Stomach (tissue), 9 donors: Measurements from ENCODE around the gene MAP10. TPM values are rescaled to one million over a fixed set of nuclear protein-coding genes. Genes with fewer than 3 reads are reported as not detected.

Experiments
- DNase-seq, 2 donors: peaks; one replicate each; pipeline versions ENCODE4 v3.0.0 to v3.0.0-alpha.2; 2013 to 2019
- H3K27ac ChIP-seq, 5 donors: fragments of 200-600 bp in 4 of 5; sonication (generic) in 4 of 5; one replicate each; pipeline ENCODE4 v1.5.1; 2013 to 2019; ENCODE audit warnings: mild to moderate bottlenecking in 1 of 5, moderate library complexity in 1 of 5
- H3K27me3 ChIP-seq, 3 donors: fragments of 200-600 bp; sonication (generic); one replicate each; pipeline ENCODE4 v1.5.1; 2017 to 2019; ENCODE audit warnings: mixed run types in 1 of 3
- H3K36me3 ChIP-seq, 4 donors: fragments of 200-600 bp; sonication (generic); 1 replicate in 3 of 4; 2 replicates in 1 of 4; pipeline ENCODE4 v1.5.1; 2016 to 2019
- H3K4me1 ChIP-seq, 4 donors: fragments of 200-600 bp; sonication (generic); one replicate each; pipeline ENCODE4 v1.5.1; 2016 to 2019
- H3K4me3 ChIP-seq, 4 donors: fragments of 200-600 bp; sonication (generic) in 3 of 4; one replicate each; pipeline ENCODE4 v1.5.1; 2016 to 2019; ENCODE audit warnings: mild to moderate bottlenecking in 1 of 4
- H3K9me3 ChIP-seq, 4 donors: fragments of 200-600 bp; sonication (generic); one replicate each; pipeline ENCODE4 v1.5.1; 2016 to 2019
- CTCF ChIP-seq, 7 experiments: fragments of 450-650 bp in 4 of 7; fragments of 200-600 bp in 3 of 7; sonication (generic) in 3 of 7; IDR thresholded peaks; one replicate each; pipeline ENCODE4 v1.5.1; 2016 to 2019; ENCODE audit warnings: antibody characterized with exemption in 7 of 7, control low read depth in 2 of 7, mild to moderate bottlenecking in 1 of 7
- EP300 ChIP-seq: sonication (generic); formaldehyde crosslinking; IDR thresholded peaks from one replicate; pipeline ENCODE4 v1.6.1; 2017; ENCODE audit warnings: antibody characterized with exemption
- POLR2A ChIP-seq, 4 donors: fragments of 450-650 bp; IDR thresholded peaks; one replicate each; pipeline ENCODE4 v1.6.1; 2016; ENCODE audit warnings: antibody characterized with exemption in 4 of 4, control low read depth in 2 of 4, mild to moderate bottlenecking in 1 of 4, moderate library complexity in 1 of 4
- POLR2AphosphoS5 ChIP-seq, 3 donors: sonication (generic); formaldehyde crosslinking; IDR thresholded peaks; one replicate each; pipeline ENCODE4 v1.6.1; 2016; ENCODE audit warnings: antibody characterized with exemption in 3 of 3
- WGBS, 5 donors: extraction: QIAGEN DNeasy Blood & Tissue Kit in 3 of 5; methylation state at CpG; one replicate each; pipeline versions ENCODE4 v1.1.5 to v1.1.7; 2013 to 2018; 5-methylcytosine and 5-hydroxymethylcytosine counted together
- intact Hi-C: fragments of 100-400 bp; cut with DNase I; formaldehyde crosslinking; loops from one replicate; pipeline ENCODE4 v1.15.1; 2023; ENCODE audit warnings: low total_unique reads
- polyA plus RNA-seq, 3 donors: library from polyadenylated mRNA; stranded (reverse); fragments of 200-250 nt; gene quantifications; one replicate each; pipeline ENCODE4 v1.2.3, GENCODE V29; 2013
- total RNA-seq, 5 donors: library from RNA; depleted of rRNA; stranded (reverse); fragments of >200 nt; gene quantifications; one replicate each; pipeline versions ENCODE4 v1.1.0 to v1.2.3, GENCODE V29; 2014 to 2016
- donor health status: healthy with polysubstance abuse.
- donor health status: Bipolar disorder and iron deficiency.
- donor health status: healthy.

The MAP10 gene
- total and polyA plus RNA-seq, 8 donors, result 0.45 to 1.6 (median 1.4) TPM; not detected in 1

GRCh38 chr1:232792949-232793348, 12.3 kb upstream of the MAP10 start:
- intact Hi-C loops, result no loop called here
- Histone ChIP-seq H3K27me3 (no peaks in the 10 kb centered on the region), H3K36me3 (no peaks in the 10 kb centered on the region), H3K27ac (no peak overlapping the region), H3K4me1 (peaks cover 0 to 15% (median 0%) of the 10 kb centered on the region in 4 donors), H3K4me3 (no peak overlapping the region), H3K9me3 (no peaks in the 10 kb centered on the region)
- DNase-seq, result no peak
- no peak for TF ChIP-seq POLR2A (IDR thresholded peaks at IDR 0.05)
- no peak for TF ChIP-seq EP300
- TF ChIP-seq POLR2AphosphoS5 (IDR thresholded peaks at IDR 0.05), result no peak
- no peak for TF ChIP-seq CTCF (IDR thresholded peaks at IDR 0.05)

- Histone ChIP-seq H3K27me3 (no peaks in the 10 kb centered on the region), H3K4me3 (no peak overlapping the region), H3K9me3 (no peaks in the 10 kb centered on the region), H3K4me1 (peaks cover 0 to 16% (median 0%) of the 10 kb centered on the region in 4 donors), H3K27ac (no peak overlapping the region), H3K36me3 (no peaks in the 10 kb centered on the region)
- TF ChIP-seq POLR2AphosphoS5 (IDR thresholded peaks at IDR 0.05), result no peak
- TF ChIP-seq POLR2A (IDR thresholded peaks at IDR 0.05), result no peak
- TF ChIP-seq EP300, result no peak
- peak in 1 of 2 donors; percentile 48 for DNase-seq
- WGBS, 5 donors, result 34 to 51% (median 47%) methylated on average over 3 of the region's 3 CpGs
- intact Hi-C loops, result no loop called here
Observed at GRCh38 chr1:232793944-232794343, 11.3 kb upstream of the MAP10 start.

- Histone ChIP-seq H3K4me3 (no peak overlapping the region), H3K27me3 (no peaks in the 10 kb centered on the region), H3K9me3 (no peaks in the 10 kb centered on the region), H3K27ac (no peak overlapping the region), H3K36me3 (no peaks in the 10 kb centered on the region), H3K4me1 (peaks cover 0 to 16% (median 0%) of the 10 kb centered on the region in 4 donors)
- TF ChIP-seq CTCF (IDR thresholded peaks at IDR 0.05) (no peak), POLR2A (IDR thresholded peaks at IDR 0.05) (no peak), EP300 (no peak), POLR2AphosphoS5 (IDR thresholded peaks at IDR 0.05) (no peak)
- DNase-seq, result no peak
- intact Hi-C loops, result no loop called here
- WGBS, 5 donors, result 52 to 65% (median 62%) methylated on average over 3 of the region's 3 CpGs
Observed at GRCh38 chr1:232795497-232796053, 9.6 kb upstream of the MAP10 start.

- Histone ChIP-seq H3K4me3 (no peak overlapping the region), H3K9me3 (no peaks in the 10 kb centered on the region), H3K36me3 (no peaks in the 10 kb centered on the region), H3K27ac (no peak overlapping the region), H3K4me1 (peaks cover 0 to 16% (median 0%) of the 10 kb centered on the region in 4 donors), H3K27me3 (no peaks in the 10 kb centered on the region)
- no peak for TF ChIP-seq EP300
- TF ChIP-seq CTCF (IDR thresholded peaks at IDR 0.05), result no peak
- TF ChIP-seq POLR2AphosphoS5 (IDR thresholded peaks at IDR 0.05), result no peak
- no peak for TF ChIP-seq POLR2A (IDR thresholded peaks at IDR 0.05)
- DNase-seq, result no peak
- intact Hi-C loops, result no loop called here
- 30 to 54% (median 44%) methylated on average over 6 of the region's 6 CpGs for WGBS, 5 donors
Observed at GRCh38 chr1:232797856-232798510, 7.2 kb upstream of the MAP10 start.

- TF ChIP-seq POLR2AphosphoS5 (IDR thresholded peaks at IDR 0.05) (no peak), CTCF (IDR thresholded peaks at IDR 0.05) (no peak), POLR2A (IDR thresholded peaks at IDR 0.05) (no peak), EP300 (no peak)
- Histone ChIP-seq H3K9me3 (no peaks in the 10 kb centered on the region), H3K36me3 (no peaks in the 10 kb centered on the region), H3K27me3 (no peaks in the 10 kb centered on the region), H3K27ac (no peak overlapping the region), H3K4me3 (no peak overlapping the region), H3K4me1 (peaks cover 0 to 10% (median 0%) of the 10 kb centered on the region in 4 donors)
- no peak for DNase-seq
- 95 to 98% (median 97%) methylated on average over 2 of the region's 2 CpGs for WGBS, 5 donors
- intact Hi-C loops, result no loop called here
Observed at GRCh38 chr1:232798920-232799319, 6.3 kb upstream of the MAP10 start.
